Measurements from ENCODE around the gene PAK5. TPM values are rescaled to one million over a fixed set of nuclear protein-coding genes. Genes with fewer than 3 reads are reported as not detected.

The PAK5 gene
- total and polyA plus RNA-seq, 2 experiments from 2014 or later, result not detected

- H3K27ac ChIP-seq, result no peak overlapping the region
- H3K4me2 ChIP-seq (ENCODE audit: unreplicated experiment), result no peak overlapping the region
- no peaks in the 10 kb centered on the region for H3K79me2 ChIP-seq (ENCODE audit: insufficient read depth)
- no peaks in the 10 kb centered on the region for H3K9me2 ChIP-seq (ENCODE audit: insufficient read depth)
- no peaks in the 10 kb centered on the region for H3F3A ChIP-seq (ENCODE audit: insufficient read depth)
- DNase-seq, result no peak
- no peaks in the 10 kb centered on the region for H3K27me3 ChIP-seq (replicated peaks; ENCODE audit: insufficient read depth)
- in situ Hi-C loops (cut with MboI), result no loop called here
- no peak overlapping the region for H2AFZ ChIP-seq
- H3K4me1 ChIP-seq (ENCODE audit: insufficient read depth), result no peaks in the 10 kb centered on the region
- TF ChIP-seq EZH2 (IDR thresholded peaks at IDR 0.05; ENCODE audit: insufficient read depth, poor library complexity, severe bottlenecking), result no peak
- TF ChIP-seq EZH2phosphoT487 (IDR thresholded peaks at IDR 0.05; ENCODE audit: insufficient read depth, low read depth), result no peak
- H3K36me3 ChIP-seq (ENCODE audit: low read depth), result no peaks in the 10 kb centered on the region
- 15 to 19% methylated on average over 5 of the region's 5 CpGs for WGBS, 2 experiments (ENCODE audit: low coverage in 1 of 2, low lambda C conversion rate in 2 of 2, missing lambda C conversion rate in 2 of 2)
- H3K4me3 ChIP-seq, result no peak overlapping the region
- H3K9me3 ChIP-seq (ENCODE audit: low read depth), result no peaks in the 10 kb centered on the region
- no peaks in the 10 kb centered on the region for H4K20me1 ChIP-seq (ENCODE audit: insufficient read depth)
- no peak overlapping the region for H3K9ac ChIP-seq
Observed at GRCh38 chr20:9742821-9743220, 96.1 kb downstream of the PAK5 start.

DNA sequence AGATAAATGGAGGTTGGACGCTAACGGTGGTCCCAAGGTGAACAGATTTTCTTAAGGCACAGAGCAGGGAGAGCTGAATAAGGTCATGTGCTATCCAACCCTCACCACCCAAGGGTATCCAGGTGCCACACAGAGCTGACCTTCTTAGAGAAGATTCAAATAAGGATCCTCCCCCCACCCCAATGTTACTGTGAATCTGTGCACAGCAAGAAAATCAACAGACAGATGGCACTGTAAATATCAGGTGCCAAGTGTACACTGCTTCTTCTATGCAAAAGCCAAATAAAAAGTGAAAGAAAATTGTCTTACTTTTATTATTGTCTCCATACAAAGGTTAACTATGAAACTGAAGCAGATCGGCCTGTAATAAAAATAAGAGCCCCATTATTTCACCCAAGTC is 96.9 kb downstream of the PAK5 start:
- Histone ChIP-seq H3K79me2 (ENCODE audit: insufficient read depth) (no peaks in the 10 kb centered on the region), H3K4me1 (ENCODE audit: insufficient read depth) (no peaks in the 10 kb centered on the region), H3K9me2 (ENCODE audit: insufficient read depth) (no peaks in the 10 kb centered on the region), H3K4me3 (no peak overlapping the region), H4K20me1 (ENCODE audit: insufficient read depth) (no peaks in the 10 kb centered on the region), H3K27me3 (replicated peaks; ENCODE audit: insufficient read depth) (no peaks in the 10 kb centered on the region), H3K9me3 (ENCODE audit: low read depth) (no peaks in the 10 kb centered on the region), H3F3A (ENCODE audit: insufficient read depth) (no peaks in the 10 kb centered on the region), H2AFZ (no peak overlapping the region), H3K36me3 (ENCODE audit: low read depth) (no peaks in the 10 kb centered on the region), H3K27ac (no peak overlapping the region), H3K4me2 (ENCODE audit: unreplicated experiment) (no peak overlapping the region), H3K9ac (no peak overlapping the region)
- WGBS, 2 experiments (ENCODE audit: low coverage in 1 of 2, low lambda C conversion rate in 2 of 2, missing lambda C conversion rate in 2 of 2), result 15 to 17% methylated on average over 3 of the region's 3 CpGs
- no peak for DNase-seq
- in situ Hi-C loops (cut with MboI), result no loop called here
- TF ChIP-seq EZH2phosphoT487 (IDR thresholded peaks at IDR 0.05; ENCODE audit: insufficient read depth, low read depth), result no peak
- TF ChIP-seq EZH2 (IDR thresholded peaks at IDR 0.05; ENCODE audit: insufficient read depth, poor library complexity, severe bottlenecking), result no peak

GRCh38 chr20:9740486-9740885 is 98.4 kb downstream of the PAK5 start:
- Histone ChIP-seq H3K4me2 (ENCODE audit: unreplicated experiment) (no peak overlapping the region), H3K4me1 (ENCODE audit: insufficient read depth) (no peaks in the 10 kb centered on the region), H3K27ac (no peak overlapping the region), H2AFZ (no peak overlapping the region), H3K9me2 (ENCODE audit: insufficient read depth) (no peaks in the 10 kb centered on the region), H3K36me3 (ENCODE audit: low read depth) (no peaks in the 10 kb centered on the region), H3K9ac (no peak overlapping the region), H3K27me3 (replicated peaks; ENCODE audit: insufficient read depth) (no peaks in the 10 kb centered on the region), H4K20me1 (ENCODE audit: insufficient read depth) (no peaks in the 10 kb centered on the region), H3K4me3 (no peak overlapping the region), H3K9me3 (ENCODE audit: low read depth) (no peaks in the 10 kb centered on the region), H3F3A (ENCODE audit: insufficient read depth) (no peaks in the 10 kb centered on the region), H3K79me2 (ENCODE audit: insufficient read depth) (no peaks in the 10 kb centered on the region)
- WGBS, 2 experiments (ENCODE audit: low coverage in 1 of 2, low lambda C conversion rate in 2 of 2, missing lambda C conversion rate in 2 of 2), result 11 to 15% methylated on average over 5 of the region's 5 CpGs
- no peak for DNase-seq
- no peak for TF ChIP-seq EZH2 (IDR thresholded peaks at IDR 0.05; ENCODE audit: insufficient read depth, poor library complexity, severe bottlenecking)
- in situ Hi-C loops (cut with MboI), result no loop called here

- WGBS, 2 experiments (ENCODE audit: low coverage in 1 of 2, low lambda C conversion rate in 2 of 2, missing lambda C conversion rate in 2 of 2), result 30 to 33% methylated on average over 4 of the region's 4 CpGs
- Histone ChIP-seq H3K9ac (no peak overlapping the region), H3K36me3 (ENCODE audit: low read depth) (no peaks in the 10 kb centered on the region), H3K79me2 (ENCODE audit: insufficient read depth) (no peaks in the 10 kb centered on the region), H3K4me3 (no peak overlapping the region), H3K9me2 (ENCODE audit: insufficient read depth) (no peaks in the 10 kb centered on the region), H3K27me3 (replicated peaks; ENCODE audit: insufficient read depth) (no peaks in the 10 kb centered on the region), H2AFZ (no peak overlapping the region), H3K27ac (no peak overlapping the region), H3F3A (ENCODE audit: insufficient read depth) (no peaks in the 10 kb centered on the region), H3K4me2 (ENCODE audit: unreplicated experiment) (no peak overlapping the region), H4K20me1 (ENCODE audit: insufficient read depth) (no peaks in the 10 kb centered on the region), H3K9me3 (ENCODE audit: low read depth) (no peaks in the 10 kb centered on the region), H3K4me1 (ENCODE audit: insufficient read depth) (no peaks in the 10 kb centered on the region)
- DNase-seq, result no peak
- TF ChIP-seq EZH2phosphoT487 (IDR thresholded peaks at IDR 0.05; ENCODE audit: insufficient read depth, low read depth) (no peak), EZH2 (IDR thresholded peaks at IDR 0.05; ENCODE audit: insufficient read depth, poor library complexity, severe bottlenecking) (no peak)
- in situ Hi-C loops (cut with MboI), result no loop called here
Observed at GRCh38 chr20:9739991-9740390, 98.9 kb downstream of the PAK5 start.

DNA sequence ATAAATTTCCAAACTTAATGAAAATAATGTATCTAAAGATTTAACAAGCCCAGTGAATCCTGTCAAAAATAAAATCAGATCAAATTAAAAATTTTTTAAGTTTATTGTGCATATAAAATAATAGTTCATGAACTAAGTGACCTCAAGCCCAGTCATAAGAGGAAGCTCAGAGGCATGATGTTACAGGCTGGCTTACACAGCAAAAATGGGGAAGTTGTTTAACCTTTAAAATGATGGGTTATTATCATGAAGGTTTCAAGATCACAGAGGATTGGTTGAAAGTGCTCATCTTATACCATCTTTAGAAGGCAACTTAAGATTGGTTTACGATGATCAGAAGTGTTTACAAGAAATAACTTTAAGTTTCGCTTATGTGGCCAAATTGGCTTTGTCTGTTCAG is 102.5 kb downstream of the PAK5 start:
- no peaks in the 10 kb centered on the region for H3K27me3 ChIP-seq (replicated peaks; ENCODE audit: insufficient read depth)
- no peak overlapping the region for H3K9ac ChIP-seq
- TF ChIP-seq EZH2 (IDR thresholded peaks at IDR 0.05; ENCODE audit: insufficient read depth, poor library complexity, severe bottlenecking) (no peak), EZH2phosphoT487 (IDR thresholded peaks at IDR 0.05; ENCODE audit: insufficient read depth, low read depth) (no peak)
- no peak for DNase-seq
- H3K36me3 ChIP-seq (ENCODE audit: low read depth), result no peaks in the 10 kb centered on the region
- H3K4me2 ChIP-seq (ENCODE audit: unreplicated experiment), result no peak overlapping the region
- no peak overlapping the region for H2AFZ ChIP-seq
- no peaks in the 10 kb centered on the region for H3K4me1 ChIP-seq (ENCODE audit: insufficient read depth)
- H3K9me2 ChIP-seq (ENCODE audit: insufficient read depth), result no peaks in the 10 kb centered on the region
- no peaks in the 10 kb centered on the region for H3K9me3 ChIP-seq (ENCODE audit: low read depth)
- no peaks in the 10 kb centered on the region for H3K79me2 ChIP-seq (ENCODE audit: insufficient read depth)
- H3K27ac ChIP-seq, result no peak overlapping the region
- 23 to 32% methylated on average over 2 of the region's 2 CpGs for WGBS, 2 experiments (ENCODE audit: low coverage in 1 of 2, low lambda C conversion rate in 2 of 2, missing lambda C conversion rate in 2 of 2)
- H3K4me3 ChIP-seq, result no peak overlapping the region
- no peaks in the 10 kb centered on the region for H3F3A ChIP-seq (ENCODE audit: insufficient read depth)
- in situ Hi-C loops (cut with MboI), result no loop called here
- H4K20me1 ChIP-seq (ENCODE audit: insufficient read depth), result no peaks in the 10 kb centered on the region

Data from GM23248 (cell line).